ENCODE data around the gene LAMA1.
"Not testable (repeated sequence)": the region's sequence is repeated elsewhere in the genome, so short reads cannot be mapped to it uniquely, and the experiment has no call there.

The LAMA1 gene

GRCh38 chr18:7117390-7118355 is at the start of gene LAMA1:
Gene LAMA1, minus strand, starts transcription at chr18:7117797. Its CDS starts 77 bp downstream, at chr18:7117720.
- DNase-seq, result no peak

- no peak for DNase-seq
These were observed 48.3 kb upstream of the LAMA1 start for GRCh38 chr18:7165846-7166393.

GRCh38 chr18:7164323-7165004 is 46.9 kb upstream of the LAMA1 start:
- DNase-seq, result no peak

GRCh38 chr18:7158216-7158615 is 40.6 kb upstream of the LAMA1 start:
- no peak for DNase-seq

- DNase-seq, result no peak
These were observed 40.2 kb upstream of the LAMA1 start for GRCh38 chr18:7157760-7158159.

- DNase-seq, result no peak
These were observed 38.3 kb upstream of the LAMA1 start for GRCh38 chr18:7155887-7156286.

- no peak for DNase-seq
These were observed 37.5 kb upstream of the LAMA1 start for GRCh38 chr18:7155092-7155491.

GRCh38 chr18:7152440-7152839 is 34.8 kb upstream of the LAMA1 start:
- DNase-seq, result no peak

GRCh38 chr18:7147399-7147798 is 29.8 kb upstream of the LAMA1 start:
- DNase-seq, result no peak

- DNase-seq, result no peak
These were observed 28.5 kb upstream of the LAMA1 start for GRCh38 chr18:7146067-7146466.

- not testable (repeated sequence) for DNase-seq
These were observed 27.3 kb upstream of the LAMA1 start for GRCh38 chr18:7144921-7145320.

- DNase-seq, result no peak
These were observed 23.7 kb upstream of the LAMA1 start for GRCh38 chr18:7141287-7141686.

GRCh38 chr18:7139409-7139808 is 21.8 kb upstream of the LAMA1 start:
- no peak for DNase-seq

GRCh38 chr18:7133181-7133580 is 15.6 kb upstream of the LAMA1 start:
- DNase-seq, result no peak

GRCh38 chr18:7132356-7133150 is 15.0 kb upstream of the LAMA1 start:
- DNase-seq, result no peak

- no peak for DNase-seq
These were observed 4.8 kb upstream of the LAMA1 start for GRCh38 chr18:7122376-7122775.

- DNase-seq, result no peak
These were observed 706 bp downstream of the LAMA1 start for GRCh38 chr18:7116792-7117389.

- DNase-seq, result no peak
These were observed 1.4 kb downstream of the LAMA1 start for GRCh38 chr18:7116001-7116730.

GRCh38 chr18:7112936-7113335 is 4.7 kb downstream of the LAMA1 start:
- no peak for DNase-seq

- DNase-seq, result no peak
These were observed 6.5 kb downstream of the LAMA1 start for GRCh38 chr18:7111134-7111533.

GRCh38 chr18:7105943-7106342 is 11.7 kb downstream of the LAMA1 start:
- DNase-seq, result no peak

- DNase-seq, result no peak
These were observed 12.3 kb downstream of the LAMA1 start for GRCh38 chr18:7105268-7105667.
